Mucosa of descending colon (tissue), 3 donors: ENCODE data around the gene FLT4. TPM values are rescaled to one million over a fixed set of nuclear protein-coding genes. Genes with fewer than 3 reads are reported as not detected.

Experiments
- ATAC-seq: fragments of 200-7000 bp; cut with Tn5 transposase; one replicate; pipeline ENCODE4 v1.9.1; 2020; ENCODE audit warnings: mild to moderate bottlenecking, moderate library complexity
- DNase-seq, 3 donors: peaks; one replicate each; pipeline ENCODE4 v3.0.0-alpha.2; 2020
- H3K36me3 ChIP-seq: fragments of 200-600 bp; one replicate; pipeline ENCODE4 v1.8.0; 2021; ENCODE audit warnings: low read depth, mild to moderate bottlenecking
- H3K4me1 ChIP-seq: fragments of 200-600 bp; one replicate; pipeline ENCODE4 v1.8.0; 2021; ENCODE audit warnings: low read depth, mild to moderate bottlenecking
- H3K4me3 ChIP-seq: fragments of 200-600 bp; one replicate; pipeline ENCODE4 v1.8.0; 2021; ENCODE audit warnings: mild to moderate bottlenecking
- H3K9me3 ChIP-seq: fragments of 200-600 bp; one replicate; pipeline ENCODE4 v1.8.0; 2021; ENCODE audit warnings: mild to moderate bottlenecking
- intact Hi-C, 2 donors: fragments of 100-400 bp; cut with DNase I in 1 of 2; cut with micrococcal nuclease in 1 of 2; formaldehyde crosslinking; loops; one replicate each; pipeline versions ENCODE4 v1.11.0 to v1.11.1; 2022; cut with DNase I, micrococcal nuclease
- long read RNA-seq, 2 donors: library from polyadenylated mRNA; unstranded; transcript quantifications; one replicate each; pipeline ENCODE4 v2.0.0, GENCODE V29; 2019 to 2021
- total RNA-seq, 3 donors: library from RNA; stranded (reverse); fragmentation: NEBNext Ultra II Directional in 2 of 3; extraction: Animal tissue kit (Norgen Biotek cat#: 25700) in 2 of 3; gene quantifications; one replicate each; pipeline versions ENCODE4 v1.2.1 to v1.2.4, GENCODE V29; 2021 to 2023
- TF ChIP-seq, protein P1 (sequence below): fragments of 200-600 bp; IDR thresholded peaks from one replicate; pipeline ENCODE4 v1.8.0; 2022; ENCODE audit warnings: antibody characterized with exemption, mild to moderate bottlenecking
- donor health status: DM: no; HTN: no; CAD: no; lungs with moderate emphysema.
- donor health status: DM: no; HTN: no; CAD: no.
- donor health status: DM: no; HTN: yes; CAD: no.

FLT4 gene
- total RNA-seq, result 1 to 10 TPM; 2.8 to 9.7 (median 6.0) TPM
- long read RNA-seq, donor 1, partial matches to known transcripts, result 4 of 7 reads
- long read RNA-seq, donor 1, other reads (novel, unspliced or antisense), result 2 of 7 reads
- long read RNA-seq, donor 2, result 0 reads

DNA sequence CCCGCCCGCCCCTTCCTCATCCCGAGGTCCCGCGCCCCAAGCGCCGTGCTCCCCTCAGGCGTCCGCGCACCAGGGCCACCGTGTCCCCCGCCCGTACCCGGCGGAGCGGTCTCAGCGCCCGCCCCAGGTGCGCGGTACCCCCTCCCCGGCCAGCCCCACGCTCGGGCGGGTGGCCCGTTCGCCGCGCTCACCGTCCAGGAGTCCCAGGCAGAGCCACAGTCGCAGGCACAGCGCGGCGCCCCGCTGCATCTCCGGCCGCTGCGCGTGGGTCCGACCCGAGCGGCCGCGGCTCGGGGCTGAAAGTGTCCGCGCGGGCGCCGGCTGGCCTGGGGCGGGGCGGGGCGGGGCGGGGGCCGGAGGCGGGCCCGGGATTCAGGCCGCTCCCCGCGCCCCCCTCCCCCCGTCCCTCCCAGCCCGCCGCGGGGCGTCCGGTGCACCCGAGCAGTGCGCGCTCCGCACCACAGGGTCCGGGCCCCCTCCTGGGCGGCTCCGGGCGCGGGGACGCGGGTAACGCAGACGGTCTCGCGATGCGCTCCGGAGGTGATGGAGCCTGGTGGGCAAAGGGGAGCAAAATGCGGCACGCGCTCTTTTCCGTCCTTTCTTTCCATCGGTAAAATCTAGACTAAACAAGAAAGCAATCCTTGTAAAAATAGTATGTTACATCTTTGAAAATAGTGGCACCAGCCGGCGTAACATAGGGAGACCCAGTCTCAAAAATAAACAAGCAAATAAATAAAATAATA, at the start of gene FLT4:
Gene FLT4 (minus strand): TSS at position 304 of the 743 bp plus-strand sequence. CDS start 55 bp downstream, at position 249.
- TF ChIP-seq, protein P1, sequence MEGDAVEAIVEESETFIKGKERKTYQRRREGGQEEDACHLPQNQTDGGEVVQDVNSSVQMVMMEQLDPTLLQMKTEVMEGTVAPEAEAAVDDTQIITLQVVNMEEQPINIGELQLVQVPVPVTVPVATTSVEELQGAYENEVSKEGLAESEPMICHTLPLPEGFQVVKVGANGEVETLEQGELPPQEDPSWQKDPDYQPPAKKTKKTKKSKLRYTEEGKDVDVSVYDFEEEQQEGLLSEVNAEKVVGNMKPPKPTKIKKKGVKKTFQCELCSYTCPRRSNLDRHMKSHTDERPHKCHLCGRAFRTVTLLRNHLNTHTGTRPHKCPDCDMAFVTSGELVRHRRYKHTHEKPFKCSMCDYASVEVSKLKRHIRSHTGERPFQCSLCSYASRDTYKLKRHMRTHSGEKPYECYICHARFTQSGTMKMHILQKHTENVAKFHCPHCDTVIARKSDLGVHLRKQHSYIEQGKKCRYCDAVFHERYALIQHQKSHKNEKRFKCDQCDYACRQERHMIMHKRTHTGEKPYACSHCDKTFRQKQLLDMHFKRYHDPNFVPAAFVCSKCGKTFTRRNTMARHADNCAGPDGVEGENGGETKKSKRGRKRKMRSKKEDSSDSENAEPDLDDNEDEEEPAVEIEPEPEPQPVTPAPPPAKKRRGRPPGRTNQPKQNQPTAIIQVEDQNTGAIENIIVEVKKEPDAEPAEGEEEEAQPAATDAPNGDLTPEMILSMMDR, result no peak
- ATAC-seq (no peak), DNase-seq (no peak)
- Histone ChIP-seq H3K9me3 (no peaks in the 10 kb centered on the region), H3K36me3 (no peaks in the 10 kb centered on the region), H3K4me1 (peaks cover 9% of the 10 kb centered on the region), H3K4me3 (no peak within 1 kb of the TSS)
- intact Hi-C loops, result no loop called here

GRCh38 chr5:180699042-180699441, 49.6 kb upstream of the FLT4 start:
- H3K4me1 ChIP-seq, result no peaks in the 10 kb centered on the region
- no peaks in the 10 kb centered on the region for H3K9me3 ChIP-seq
- TF ChIP-seq, protein P1, result no peak
- DNase-seq (no peak), ATAC-seq (no peak)
- intact Hi-C loops, result no loop called here
- H3K4me3 ChIP-seq, result no peak overlapping the region
- H3K36me3 ChIP-seq, result no peaks in the 10 kb centered on the region

GRCh38 chr5:180696116-180696515, 46.7 kb upstream of the FLT4 start:
- intact Hi-C loops, result no loop called here
- no peak overlapping the region for H3K4me3 ChIP-seq
- H3K9me3 ChIP-seq, result no peaks in the 10 kb centered on the region
- H3K4me1 ChIP-seq, result no peaks in the 10 kb centered on the region
- TF ChIP-seq, protein P1, result no peak
- no peak for DNase-seq
- H3K36me3 ChIP-seq, result no peaks in the 10 kb centered on the region
- no peak for ATAC-seq

GRCh38 chr5:180692429-180692828, 43.0 kb upstream of the FLT4 start:
- TF ChIP-seq, protein P1, result no peak
- intact Hi-C loops, result no loop called here
- Histone ChIP-seq H3K4me1 (no peaks in the 10 kb centered on the region), H3K36me3 (no peaks in the 10 kb centered on the region), H3K9me3 (no peaks in the 10 kb centered on the region), H3K4me3 (no peak overlapping the region)
- ATAC-seq (no peak), DNase-seq (no peak)

DNA sequence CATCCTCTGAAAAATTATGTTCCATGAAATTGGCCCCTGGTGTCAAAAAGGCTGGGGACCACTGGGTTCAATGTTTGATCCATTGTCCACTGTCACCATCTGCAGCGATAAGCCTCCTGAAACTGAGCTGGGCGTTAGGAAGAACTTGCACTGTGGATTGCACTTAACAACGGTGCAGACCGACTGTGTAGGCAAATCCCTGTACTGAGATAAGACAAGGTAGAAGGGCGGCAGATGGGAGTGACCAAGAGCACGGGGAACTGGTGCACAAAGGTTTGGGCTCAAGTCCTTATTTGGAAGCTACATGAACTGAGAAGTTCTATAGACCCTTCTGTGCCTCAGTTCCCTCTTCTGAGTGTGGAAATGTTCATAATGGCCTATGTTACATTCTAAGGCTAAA, 41.6 kb upstream of the FLT4 start:
- no peak for DNase-seq
- no peak for ATAC-seq
- intact Hi-C loops, result no loop called here
- H3K36me3 ChIP-seq, result no peaks in the 10 kb centered on the region
- TF ChIP-seq, protein P1, result no peak
- H3K9me3 ChIP-seq, result no peaks in the 10 kb centered on the region
- H3K4me3 ChIP-seq, result no peak overlapping the region
- H3K4me1 ChIP-seq, result no peaks in the 10 kb centered on the region
